Adrenal gland (tissue), 5 donors: ENCODE results near the gene PLXDC2.

Experiments
- POLR2A ChIP-seq, 2 donors: fragments of 450-650 bp; IDR thresholded peaks; one replicate each; pipeline ENCODE4 v1.6.1; 2017; ENCODE audit warnings: antibody characterized with exemption in 2 of 2, mild to moderate bottlenecking in 2 of 2, moderate library complexity in 1 of 2
- TF ChIP-seq, protein P1 (sequence below), 6 experiments: fragments of 450-650 bp in 4 of 6; fragments of 200-600 bp in 2 of 6; sonication (generic) in 1 of 6; IDR thresholded peaks; 1 replicate in 5 of 6; 2 replicates in 1 of 6; pipeline versions ENCODE4 v1.5.1 to v1.8.0; 2016 to 2021; ENCODE audit warnings: antibody characterized with exemption in 6 of 6, mild to moderate bottlenecking in 2 of 6, moderate library complexity in 1 of 6
- donor health status: DM: no; HTN: no; CAD: no.

- TF ChIP-seq, protein P1, sequence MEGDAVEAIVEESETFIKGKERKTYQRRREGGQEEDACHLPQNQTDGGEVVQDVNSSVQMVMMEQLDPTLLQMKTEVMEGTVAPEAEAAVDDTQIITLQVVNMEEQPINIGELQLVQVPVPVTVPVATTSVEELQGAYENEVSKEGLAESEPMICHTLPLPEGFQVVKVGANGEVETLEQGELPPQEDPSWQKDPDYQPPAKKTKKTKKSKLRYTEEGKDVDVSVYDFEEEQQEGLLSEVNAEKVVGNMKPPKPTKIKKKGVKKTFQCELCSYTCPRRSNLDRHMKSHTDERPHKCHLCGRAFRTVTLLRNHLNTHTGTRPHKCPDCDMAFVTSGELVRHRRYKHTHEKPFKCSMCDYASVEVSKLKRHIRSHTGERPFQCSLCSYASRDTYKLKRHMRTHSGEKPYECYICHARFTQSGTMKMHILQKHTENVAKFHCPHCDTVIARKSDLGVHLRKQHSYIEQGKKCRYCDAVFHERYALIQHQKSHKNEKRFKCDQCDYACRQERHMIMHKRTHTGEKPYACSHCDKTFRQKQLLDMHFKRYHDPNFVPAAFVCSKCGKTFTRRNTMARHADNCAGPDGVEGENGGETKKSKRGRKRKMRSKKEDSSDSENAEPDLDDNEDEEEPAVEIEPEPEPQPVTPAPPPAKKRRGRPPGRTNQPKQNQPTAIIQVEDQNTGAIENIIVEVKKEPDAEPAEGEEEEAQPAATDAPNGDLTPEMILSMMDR (IDR thresholded peaks at IDR 0.05), result no peak
- TF ChIP-seq POLR2A (IDR thresholded peaks at IDR 0.05), result no peak
These were observed 301.2 kb downstream of the PLXDC2 start for GRCh38 chr10:20117471-20117870.
